AG04450 (cell line): Measurements from ENCODE around the gene IP6K3. TPM values are rescaled to one million over a fixed set of nuclear protein-coding genes. Genes with fewer than 3 reads are reported as not detected.
A peak's percentile ranks its signal among the peaks of the same experiment; 100 is the strongest.

Experiments
- CTCF ChIA-PET: fragments of 300-600, 350-600 bp; formaldehyde crosslinking; extraction: SDS; loops from one replicate; lab custom pipeline; 2022; ENCODE audit warnings: antibody characterized with exemption, inconsistent platforms; lab: Charles Lee
- POLR2A ChIA-PET: fragments of 350-600 bp; formaldehyde crosslinking; extraction: SDS; loops from one replicate; lab custom pipeline; 2021; ENCODE audit warnings: antibody characterized with exemption, inconsistent platforms; lab: Yijun Ruan, JAX
- DNase-seq: peaks from one replicate; pipeline ENCODE4 v3.0.0-alpha.2; 2011; ENCODE audit warnings: low read depth, low spot score
- H3K27ac ChIP-seq: one replicate; pipeline ENCODE4 v1.5.1; 2012; ENCODE audit warnings: low read depth, low read length, control low read depth
- H3K27me3 ChIP-seq: one replicate; pipeline ENCODE4 v1.6.0; 2012; ENCODE audit warnings: low read length; ENCODE audit not compliant: control insufficient read depth, insufficient read depth
- H3K4me3 ChIP-seq: 2 replicates; pipeline ENCODE4 v1.5.1; 2011; ENCODE audit warnings: mild to moderate bottlenecking, low read depth, low read length, control low read depth
- H3K9me3 ChIP-seq: 2 replicates; pipeline ENCODE4 v1.5.1; 2012; ENCODE audit warnings: low read length; ENCODE audit not compliant: control insufficient read depth, insufficient read depth
- CTCF ChIP-seq: IDR thresholded peaks from 2 replicates; pipeline ENCODE4 v1.5.1; 2011; ENCODE audit warnings: low read depth, low read length, control low read depth, inconsistent platforms
- polyA plus RNA-seq: library from polyadenylated mRNA; depleted of rRNA; stranded (reverse); fragments of >200 nt; gene quantifications from 2 replicates; pipeline ENCODE4 v1.2.3, GENCODE V29; 2011

The IP6K3 gene
- polyA plus RNA-seq, 1 experiment, result 1.1 TPM

GRCh38 chr6:33745548-33745947 is 1.2 kb downstream of the IP6K3 start:
- POLR2A ChIA-PET, result interaction anchor here (1.1 to 1.8 kb wide), 4 partner anchors 12 to 34 kb away, joined by 3 to 9 read pairs (median 4); partner anchors contain the start of gene UQCC2
- Histone ChIP-seq H3K4me3 (no peak overlapping the region), H3K27ac (peak overlapping the region; percentile 61), H3K27me3 (peaks cover 22% of the 10 kb centered on the region), H3K9me3 (no peaks in the 10 kb centered on the region)
- CTCF ChIA-PET, result interaction anchor here (0.8 to 5.2 kb wide), 14 partner anchors 8 to 409 kb away, joined by 3 to 62 read pairs (median 10); partner anchors contain the start of gene UQCC2
- TF ChIP-seq CTCF, result no peak
- no peak for DNase-seq

GRCh38 chr6:33744895-33745546 is 1.7 kb downstream of the IP6K3 start:
- H3K9me3 ChIP-seq, result no peaks in the 10 kb centered on the region
- H3K27ac ChIP-seq, result peak overlapping the region; percentile 21
- CTCF ChIA-PET, result interaction anchor here (0.6 to 5.2 kb wide), 27 partner anchors 7 to 1186 kb away, joined by 3 to 62 read pairs (median 5); partner anchors contain the start of gene UQCC2
- POLR2A ChIA-PET, result interaction anchor here (1.3 to 1.8 kb wide), 2 partner anchors 25 to 26 kb away, joined by 3 to 9 read pairs; no protein-coding TSS in a partner anchor
- no peak for DNase-seq
- H3K27me3 ChIP-seq, result peaks cover 22% of the 10 kb centered on the region
- no peak for TF ChIP-seq CTCF
- no peak overlapping the region for H3K4me3 ChIP-seq

GRCh38 chr6:33744001-33744848 is 2.5 kb downstream of the IP6K3 start:
- H3K9me3 ChIP-seq, result no peaks in the 10 kb centered on the region
- ChIA-PET CTCF (interaction anchor here (0.5 to 5.2 kb wide), 41 partner anchors 8 to 1187 kb away, joined by 3 to 62 read pairs (median 4); partner anchors contain the start of genes BAK1 and UQCC2), POLR2A (no interaction called here)
- no peak overlapping the region for H3K4me3 ChIP-seq
- DNase-seq, result no peak
- H3K27ac ChIP-seq, result no peak overlapping the region
- H3K27me3 ChIP-seq, result peaks cover 22% of the 10 kb centered on the region
- TF ChIP-seq CTCF, result peak; percentile 96

- Histone ChIP-seq H3K4me3 (no peak overlapping the region), H3K9me3 (no peaks in the 10 kb centered on the region), H3K27ac (no peak overlapping the region), H3K27me3 (peaks cover 19% of the 10 kb centered on the region)
- ChIA-PET POLR2A (no interaction called here), CTCF (interaction anchor here (0.7 to 5.2 kb wide), 17 partner anchors 8 to 421 kb away, joined by 3 to 62 read pairs (median 7); partner anchors contain the start of gene UQCC2)
- no peak for DNase-seq
- no peak for TF ChIP-seq CTCF
Measured at GRCh38 chr6:33742837-33743236, 3.9 kb downstream of the IP6K3 start.
